Stomach (tissue), 9 donors: ENCODE results near the gene TXNDC11. TPM values are rescaled to one million over a fixed set of nuclear protein-coding genes. Genes with fewer than 3 reads are reported as not detected.
A peak's percentile ranks its signal among the peaks of the same experiment; 100 is the strongest.

ENCODE experiments used
- DNase-seq, 2 donors: peaks; one replicate each; pipeline versions ENCODE4 v3.0.0 to v3.0.0-alpha.2; 2013 to 2019
- H3K27ac ChIP-seq, 5 donors: fragments of 200-600 bp in 4 of 5; sonication (generic) in 4 of 5; one replicate each; pipeline ENCODE4 v1.5.1; 2013 to 2019; ENCODE audit warnings: mild to moderate bottlenecking in 1 of 5, moderate library complexity in 1 of 5
- H3K27me3 ChIP-seq, 3 donors: fragments of 200-600 bp; sonication (generic); one replicate each; pipeline ENCODE4 v1.5.1; 2017 to 2019; ENCODE audit warnings: mixed run types in 1 of 3
- H3K36me3 ChIP-seq, 4 donors: fragments of 200-600 bp; sonication (generic); 1 replicate in 3 of 4; 2 replicates in 1 of 4; pipeline ENCODE4 v1.5.1; 2016 to 2019
- H3K4me1 ChIP-seq, 4 donors: fragments of 200-600 bp; sonication (generic); one replicate each; pipeline ENCODE4 v1.5.1; 2016 to 2019
- H3K4me3 ChIP-seq, 4 donors: fragments of 200-600 bp; sonication (generic) in 3 of 4; one replicate each; pipeline ENCODE4 v1.5.1; 2016 to 2019; ENCODE audit warnings: mild to moderate bottlenecking in 1 of 4
- H3K9me3 ChIP-seq, 4 donors: fragments of 200-600 bp; sonication (generic); one replicate each; pipeline ENCODE4 v1.5.1; 2016 to 2019
- CTCF ChIP-seq, 7 experiments: fragments of 450-650 bp in 4 of 7; fragments of 200-600 bp in 3 of 7; sonication (generic) in 3 of 7; IDR thresholded peaks; one replicate each; pipeline ENCODE4 v1.5.1; 2016 to 2019; ENCODE audit warnings: antibody characterized with exemption in 7 of 7, control low read depth in 2 of 7, mild to moderate bottlenecking in 1 of 7
- EP300 ChIP-seq: sonication (generic); formaldehyde crosslinking; IDR thresholded peaks from one replicate; pipeline ENCODE4 v1.6.1; 2017; ENCODE audit warnings: antibody characterized with exemption
- POLR2A ChIP-seq, 4 donors: fragments of 450-650 bp; IDR thresholded peaks; one replicate each; pipeline ENCODE4 v1.6.1; 2016; ENCODE audit warnings: antibody characterized with exemption in 4 of 4, control low read depth in 2 of 4, mild to moderate bottlenecking in 1 of 4, moderate library complexity in 1 of 4
- POLR2AphosphoS5 ChIP-seq, 3 donors: sonication (generic); formaldehyde crosslinking; IDR thresholded peaks; one replicate each; pipeline ENCODE4 v1.6.1; 2016; ENCODE audit warnings: antibody characterized with exemption in 3 of 3
- whole genome bisulfite sequencing, 5 donors: extraction: QIAGEN DNeasy Blood & Tissue Kit in 3 of 5; methylation state at CpG; one replicate each; pipeline versions ENCODE4 v1.1.5 to v1.1.7; 2013 to 2018; 5-methylcytosine and 5-hydroxymethylcytosine counted together
- intact Hi-C: fragments of 100-400 bp; cut with DNase I; formaldehyde crosslinking; loops from one replicate; pipeline ENCODE4 v1.15.1; 2023; ENCODE audit warnings: low total_unique reads
- polyA plus RNA-seq, 3 donors: library from polyadenylated mRNA; stranded (reverse); fragments of 200-250 nt; gene quantifications; one replicate each; pipeline ENCODE4 v1.2.3, GENCODE V29; 2013
- total RNA-seq, 5 donors: library from RNA; depleted of rRNA; stranded (reverse); fragments of >200 nt; gene quantifications; one replicate each; pipeline versions ENCODE4 v1.1.0 to v1.2.3, GENCODE V29; 2014 to 2016
- donor health status: healthy with polysubstance abuse.
- donor health status: Bipolar disorder and iron deficiency.
- donor health status: healthy.

TXNDC11 gene
- total and polyA plus RNA-seq, 8 donors = 24.1 to 72.9 (median 42.1) TPM

- Histone ChIP-seq H3K27me3 (no peaks in the 10 kb centered on the region), H3K36me3 (no peaks in the 10 kb centered on the region), H3K9me3 (no peaks in the 10 kb centered on the region), H3K4me1 (peaks cover 48 to 64% (median 56%) of the 10 kb centered on the region in 4 donors), H3K27ac (peak overlapping the region; percentile 38 to 89 (median 81)), H3K4me3 (peak overlapping the region; percentile 83 to 91 (median 91))
- intact Hi-C loops = no loop called here
- WGBS, 5 donors = 0 to 3% (median 1%) methylated on average over 5 to 97 of the region's 97 CpGs
- TF ChIP-seq CTCF (IDR thresholded peaks at IDR 0.05) (no peak), POLR2A (IDR thresholded peaks at IDR 0.05) (no peak), POLR2AphosphoS5 (IDR thresholded peaks at IDR 0.05) (no peak), EP300 (no peak)
- DNase-seq = peak in 1 of 2 donors; percentile 66
Measured at GRCh38 chr16:11668623-11669379, 73.9 kb downstream of the TXNDC11 start.

- no peak for TF ChIP-seq POLR2A (IDR thresholded peaks at IDR 0.05)
- TF ChIP-seq CTCF (IDR thresholded peaks at IDR 0.05) = no peak
- peak in 1 of 3 donors; percentile 8 for TF ChIP-seq POLR2AphosphoS5 (IDR thresholded peaks at IDR 0.05)
- 10 to 15% (median 13%) methylated on average over 22 to 73 of the region's 93 CpGs for whole genome bisulfite sequencing, 5 donors
- DNase-seq = peak; percentile 92 to 97
- Histone ChIP-seq H3K27ac (peak within 1 kb of the TSS; percentile 38 to 89 (median 81)), H3K4me1 (peaks cover 40 to 57% (median 48%) of the 10 kb centered on the region in 4 donors), H3K36me3 (no peaks in the 10 kb centered on the region), H3K27me3 (no peaks in the 10 kb centered on the region), H3K4me3 (peak within 1 kb of the TSS; percentile 83 to 91 (median 91)), H3K9me3 (no peaks in the 10 kb centered on the region)
- intact Hi-C loops = no loop called here
Measured at GRCh38 chr16:11667824-11668622, 74.6 kb downstream of the TXNDC11 start, which contains the start of gene SNN. TSS of gene SNN (plus strand) at chr16:11668455. CDS start at chr16:11676060, 7,605 bp downstream.

GRCh38 chr16:11667221-11667823 is 75.3 kb downstream of the TXNDC11 start:
- H3K9me3 ChIP-seq = no peaks in the 10 kb centered on the region
- intact Hi-C loops = no loop called here
- H3K4me1 ChIP-seq = peaks cover 33 to 50% (median 41%) of the 10 kb centered on the region in 4 donors
- peak overlapping the region in 2 of 4 donors; percentile 53 to 54 for H3K4me3 ChIP-seq
- H3K36me3 ChIP-seq = no peaks in the 10 kb centered on the region
- WGBS, 5 donors = 84 to 89% (median 85%) methylated on average over 10 to 11 of the region's 11 CpGs
- peak overlapping the region in 3 of 5 donors; percentile 46 to 81 (median 77) for H3K27ac ChIP-seq
- no peak for TF ChIP-seq POLR2AphosphoS5 (IDR thresholded peaks at IDR 0.05)
- TF ChIP-seq POLR2A (IDR thresholded peaks at IDR 0.05) = no peak
- no peak for TF ChIP-seq CTCF (IDR thresholded peaks at IDR 0.05)
- TF ChIP-seq EP300 = no peak
- H3K27me3 ChIP-seq = no peaks in the 10 kb centered on the region
- no peak for DNase-seq
